ENCODE results near the gene GIPC3. TPM values are rescaled to one million over a fixed set of nuclear protein-coding genes. Genes with fewer than 3 reads are reported as not detected.

The GIPC3 gene
- total and polyA plus RNA-seq, 12 donors, result 0.33 to 5.9 (median 3.2) TPM

- Histone ChIP-seq H3K36me3 (replicated peaks in 1 of 2) (peaks cover 0 to 8% of the 10 kb centered on the region in 2 donors), H3K4me1 (replicated peaks in 1 of 2) (no peaks in the 10 kb centered on the region), H3K27ac (no peak overlapping the region), H3K9me3 (replicated peaks in 1 of 3) (no peaks in the 10 kb centered on the region), H3K27me3 (no peaks in the 10 kb centered on the region), H3K4me3 (no peak overlapping the region)
- intact Hi-C loops (cut with DNase I), result loop anchor here (5.0 kb wide), 2 partner anchors 67 to 72 kb away; no protein-coding TSS in a partner anchor
- WGBS, 4 donors, result 49 to 72% (median 52%) methylated on average over 23 to 28 of the region's 30 CpGs
- no peak for TF ChIP-seq POLR2A (IDR thresholded peaks at IDR 0.05)
- TF ChIP-seq CTCF (IDR thresholded peaks at IDR 0.05), result peak; percentile 94 to 97 (median 96)
- peak; percentile 73 to 89 (median 80) for DNase-seq
These were observed 40.3 kb upstream of the GIPC3 start for GRCh38 chr19:3544742-3545668.

GRCh38 chr19:3545669-3546034 is 39.6 kb upstream of the GIPC3 start:
- Histone ChIP-seq H3K4me1 (replicated peaks in 1 of 2) (no peaks in the 10 kb centered on the region), H3K27me3 (no peaks in the 10 kb centered on the region), H3K9me3 (replicated peaks in 1 of 3) (no peaks in the 10 kb centered on the region), H3K4me3 (no peak overlapping the region), H3K36me3 (replicated peaks in 1 of 2) (peaks cover 0 to 8% of the 10 kb centered on the region in 2 donors), H3K27ac (no peak overlapping the region)
- 74 to 84% (median 75%) methylated on average over 8 to 10 of the region's 10 CpGs for WGBS, 4 donors
- intact Hi-C loops (cut with DNase I), result loop anchor here (5.0 kb wide), 2 partner anchors 67 to 72 kb away; no protein-coding TSS in a partner anchor
- TF ChIP-seq CTCF (IDR thresholded peaks at IDR 0.05), result no peak
- no peak for TF ChIP-seq POLR2A (IDR thresholded peaks at IDR 0.05)
- no peak for DNase-seq

GRCh38 chr19:3546119-3546518 is 39.2 kb upstream of the GIPC3 start:
- peaks cover 0 to 8% of the 10 kb centered on the region in 2 donors for H3K36me3 ChIP-seq (replicated peaks in 1 of 2)
- 87 to 94% (median 90%) methylated on average over 13 to 23 of the region's 23 CpGs for WGBS, 4 donors

More at GRCh38 chr19:3546119-3546518, 39.2 kb upstream of the GIPC3 start:
- Histone ChIP-seq H3K27me3 (no peaks in the 10 kb centered on the region), H3K4me3 (no peak overlapping the region), H3K9me3 (replicated peaks in 1 of 3) (no peaks in the 10 kb centered on the region), H3K4me1 (replicated peaks in 1 of 2) (no peaks in the 10 kb centered on the region), H3K27ac (no peak overlapping the region)
- intact Hi-C loops (cut with DNase I), result loop anchor here (5.0 kb wide), 2 partner anchors 66 to 71 kb away; no protein-coding TSS in a partner anchor
- TF ChIP-seq POLR2A (IDR thresholded peaks at IDR 0.05), result no peak
- TF ChIP-seq CTCF (IDR thresholded peaks at IDR 0.05), result no peak
- no peak for DNase-seq

Data from adrenal gland (tissue), 12 donors.